Right ventricle myocardium superior (tissue), 1 donor: ENCODE data around the gene UFC1. TPM values are rescaled to one million over a fixed set of nuclear protein-coding genes. Genes with fewer than 3 reads are reported as not detected.

ENCODE experiments used
- ATAC-seq: fragments of 200-7000 bp; cut with Tn5 transposase; one replicate; pipeline ENCODE4 v1.9.1; 2020; ENCODE audit warnings: mild to moderate bottlenecking; ENCODE audit not compliant: poor library complexity
- DNase-seq: peaks from one replicate; pipeline ENCODE4 v3.0.0-alpha.2; 2020
- intact Hi-C: fragments of 100-400 bp; cut with DNase I; formaldehyde crosslinking; loops from one replicate; pipeline ENCODE4 v1.11.2; 2022
- total RNA-seq: library from RNA; stranded (reverse); fragmentation: NEBNext Ultra II Directional; extraction: Animal tissue kit (Norgen Biotek cat#: 25700); gene quantifications from one replicate; pipeline ENCODE4 v1.2.1, GENCODE V29; 2021
- donor health status: DM: no; HTN: yes; CAD: no; lungs with severe emphysema.

Gene UFC1
- total RNA-seq, 1 donor from 2014 or later = 81.0 TPM

GRCh38 chr1:161199506-161200139 lies 45.8 kb downstream of the UFC1 start:
- DNase-seq (no peak), ATAC-seq (no peak)
- intact Hi-C loops = loop anchor here (10.0 kb wide), 1 partner anchor 185 kb away; no protein-coding TSS in a partner anchor

DNA sequence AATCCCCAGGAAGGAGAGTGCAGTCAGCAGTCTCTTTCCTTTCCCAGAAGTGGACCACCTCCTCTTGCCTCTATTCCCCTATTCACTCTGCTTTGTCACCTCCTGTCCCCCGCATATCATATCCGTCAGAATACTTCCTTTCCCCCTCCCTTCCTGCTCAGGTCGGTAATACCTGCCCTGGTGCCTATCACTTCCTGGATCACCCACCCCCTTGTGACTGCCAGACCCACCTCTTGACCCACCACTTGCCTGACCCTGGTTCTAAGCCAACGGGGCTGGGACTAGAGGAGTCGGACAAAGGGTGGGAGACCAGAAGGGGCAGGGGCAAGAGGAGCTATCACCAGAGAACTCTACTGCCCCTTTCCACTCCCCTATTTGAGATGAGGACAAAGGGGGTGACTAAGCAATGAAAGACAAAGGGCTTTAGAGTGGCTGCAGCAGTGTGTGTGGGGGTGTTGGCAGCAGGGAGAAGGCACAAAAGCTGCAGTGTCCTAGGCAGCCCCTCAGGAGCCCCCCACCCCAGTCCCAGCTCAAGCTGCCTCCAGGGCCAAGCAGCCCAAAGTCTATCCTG lies 46.7 kb downstream of the UFC1 start:
- intact Hi-C loops = no loop called here
- peak; percentile 41 for DNase-seq
- ATAC-seq = no peak

GRCh38 chr1:161200992-161201835 lies 47.4 kb downstream of the UFC1 start:
- peak; percentile 32 for ATAC-seq
- DNase-seq = peak; percentile 65
- intact Hi-C loops = no loop called here

DNA sequence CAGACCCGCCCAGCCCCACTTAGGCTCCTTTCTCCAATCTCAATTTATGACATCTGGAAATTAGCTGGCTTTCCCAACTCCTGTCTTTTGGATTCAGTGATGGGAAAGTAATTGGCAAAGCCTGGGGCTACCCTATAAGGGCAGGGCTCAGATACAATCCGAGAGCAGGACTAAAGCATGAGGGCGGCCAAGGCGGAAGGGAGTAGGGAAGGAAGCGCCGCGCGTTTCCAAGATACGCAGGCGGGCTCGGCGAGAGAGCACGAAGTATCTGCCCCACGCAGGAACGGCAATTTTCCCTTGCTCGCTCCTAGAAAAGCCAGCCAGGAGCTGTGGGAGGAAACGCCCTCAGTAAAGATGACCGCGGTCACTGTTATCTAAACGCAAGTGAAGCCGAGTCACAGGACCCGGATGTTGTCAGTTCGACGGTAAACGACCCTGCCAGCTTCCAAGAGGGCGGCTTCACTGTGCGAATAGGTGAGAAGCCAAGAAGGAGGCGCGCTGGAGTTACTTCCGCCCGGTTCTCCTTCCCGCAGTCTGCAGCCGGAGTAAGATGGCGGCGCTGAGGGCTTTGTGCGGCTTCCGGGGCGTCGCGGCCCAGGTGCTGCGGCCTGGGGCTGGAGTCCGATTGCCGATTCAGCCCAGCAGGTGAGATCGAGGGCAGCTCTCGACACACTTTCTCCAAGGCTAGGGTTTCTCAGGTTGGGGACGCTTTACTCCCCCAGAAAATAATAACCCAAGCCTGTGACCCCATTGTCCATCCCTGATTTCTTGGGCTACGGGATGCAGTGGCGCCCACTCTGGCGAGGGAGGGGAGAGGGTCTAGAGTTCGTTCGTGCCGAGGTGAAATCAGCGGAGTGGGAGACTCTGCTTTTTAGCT lies 48.3 kb downstream of the UFC1 start, which contains the start of gene NDUFS2:
Gene NDUFS2 (plus strand): TSS at position 532 of the 877 bp plus-strand sequence. CDS start 19 bp downstream, at position 551.
- ATAC-seq (peak; percentile 87), DNase-seq (peak; percentile 98)
- intact Hi-C loops = no loop called here

- DNase-seq (peak; percentile 48), ATAC-seq (peak; percentile 28)
- intact Hi-C loops = no loop called here
Measured at GRCh38 chr1:161206411-161207140, 52.8 kb downstream of the UFC1 start.

DNA sequence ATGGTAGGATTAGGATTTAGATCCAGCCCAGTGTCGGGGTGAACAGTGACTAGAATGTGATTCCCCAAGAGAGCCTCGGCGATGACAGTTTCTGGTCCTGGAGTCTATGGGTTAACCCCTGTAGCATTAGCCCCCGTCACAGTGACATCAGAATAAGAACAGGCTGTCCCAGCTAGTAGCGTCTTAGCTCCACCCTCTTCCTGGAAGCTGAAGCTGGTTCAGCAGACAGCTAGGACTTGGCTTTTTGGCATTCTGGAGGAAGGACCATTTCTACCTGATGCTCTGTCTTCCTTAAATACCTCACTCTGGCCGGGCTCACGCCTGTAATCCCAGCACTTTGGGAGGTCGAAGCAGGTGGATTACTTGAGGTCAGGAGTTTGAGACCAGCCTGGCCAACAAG lies 53.4 kb downstream of the UFC1 start:
- intact Hi-C loops = no loop called here

More for the DNA sequence above, 53.4 kb downstream of the UFC1 start:
- DNase-seq (peak; percentile 59), ATAC-seq (peak; percentile 67)

Other genes starting within 250 kb of the UFC1 start
- not detected for gene ITLN2, start 199.2 kb upstream of the UFC1 start, total RNA-seq
- 10.1 TPM for gene F11R, start 132.8 kb upstream of the UFC1 start, total RNA-seq
- gene TSTD1, start 115.0 kb upstream of the UFC1 start, total RNA-seq = 9.3 TPM
- 28.4 TPM for gene USF1, start 108.0 kb upstream of the UFC1 start, total RNA-seq
- gene ARHGAP30, start 84.1 kb upstream of the UFC1 start, total RNA-seq = 3.3 TPM
- not detected for gene NECTIN4, start 64.4 kb upstream of the UFC1 start, total RNA-seq
- 4.7 TPM for gene KLHDC9, start 55.6 kb upstream of the UFC1 start, total RNA-seq
- 62.3 TPM for gene PFDN2, start 35.9 kb upstream of the UFC1 start, total RNA-seq
- gene NIT1, start 35.9 kb upstream of the UFC1 start, total RNA-seq = 33.8 TPM
- 26.6 TPM for gene DEDD, start 21.3 kb upstream of the UFC1 start, total RNA-seq
- 19.0 TPM for gene USP21, start 5.5 kb downstream of the UFC1 start, total RNA-seq
- gene PPOX, start 12.4 kb downstream of the UFC1 start, total RNA-seq = 17.1 TPM
- gene B4GALT3, start 23.5 kb downstream of the UFC1 start, total RNA-seq = 20.3 TPM
- gene ADAMTS4, start 45.1 kb downstream of the UFC1 start, total RNA-seq = 7.0 TPM
- 308 TPM for gene NDUFS2, start 48.4 kb downstream of the UFC1 start, total RNA-seq
- gene FCER1G, start 61.3 kb downstream of the UFC1 start, total RNA-seq = 21.5 TPM
- gene APOA2, start 69.7 kb downstream of the UFC1 start, total RNA-seq = 1.2 TPM
- gene TOMM40L, start 72.1 kb downstream of the UFC1 start, total RNA-seq = 36.9 TPM
- not detected for gene NR1I3, start 84.2 kb downstream of the UFC1 start, total RNA-seq
- 0.22 TPM for gene PCP4L1, start 104.8 kb downstream of the UFC1 start, total RNA-seq
- gene MPZ, start 156.0 kb downstream of the UFC1 start, total RNA-seq = 4.8 TPM
- gene SDHC, start 160.4 kb downstream of the UFC1 start, total RNA-seq = 422 TPM
- gene CFAP126, start 213.9 kb downstream of the UFC1 start, total RNA-seq = not detected